Lung microvascular endothelial cell (primary cell): ENCODE results near the gene GTF2IRD1. TPM values are rescaled to one million over a fixed set of nuclear protein-coding genes. Genes with fewer than 3 reads are reported as not detected.
"Not testable (repeated sequence)": the region's sequence is repeated elsewhere in the genome, so short reads cannot be mapped to it uniquely, and the experiment has no call there.

Source experiments
- DNase-seq, 2 donors: peaks; one replicate each; pipeline versions ENCODE4 v3.0.0 to v3.0.0-alpha.2; 2010; ENCODE audit warnings: low read depth in 2 of 2
- total RNA-seq: library from RNA; depleted of rRNA; stranded (reverse); fragments of >200 nt; gene quantifications from 2 replicates; pipeline ENCODE4 v1.2.1, GENCODE V29; 2014

GTF2IRD1 gene, protein sequence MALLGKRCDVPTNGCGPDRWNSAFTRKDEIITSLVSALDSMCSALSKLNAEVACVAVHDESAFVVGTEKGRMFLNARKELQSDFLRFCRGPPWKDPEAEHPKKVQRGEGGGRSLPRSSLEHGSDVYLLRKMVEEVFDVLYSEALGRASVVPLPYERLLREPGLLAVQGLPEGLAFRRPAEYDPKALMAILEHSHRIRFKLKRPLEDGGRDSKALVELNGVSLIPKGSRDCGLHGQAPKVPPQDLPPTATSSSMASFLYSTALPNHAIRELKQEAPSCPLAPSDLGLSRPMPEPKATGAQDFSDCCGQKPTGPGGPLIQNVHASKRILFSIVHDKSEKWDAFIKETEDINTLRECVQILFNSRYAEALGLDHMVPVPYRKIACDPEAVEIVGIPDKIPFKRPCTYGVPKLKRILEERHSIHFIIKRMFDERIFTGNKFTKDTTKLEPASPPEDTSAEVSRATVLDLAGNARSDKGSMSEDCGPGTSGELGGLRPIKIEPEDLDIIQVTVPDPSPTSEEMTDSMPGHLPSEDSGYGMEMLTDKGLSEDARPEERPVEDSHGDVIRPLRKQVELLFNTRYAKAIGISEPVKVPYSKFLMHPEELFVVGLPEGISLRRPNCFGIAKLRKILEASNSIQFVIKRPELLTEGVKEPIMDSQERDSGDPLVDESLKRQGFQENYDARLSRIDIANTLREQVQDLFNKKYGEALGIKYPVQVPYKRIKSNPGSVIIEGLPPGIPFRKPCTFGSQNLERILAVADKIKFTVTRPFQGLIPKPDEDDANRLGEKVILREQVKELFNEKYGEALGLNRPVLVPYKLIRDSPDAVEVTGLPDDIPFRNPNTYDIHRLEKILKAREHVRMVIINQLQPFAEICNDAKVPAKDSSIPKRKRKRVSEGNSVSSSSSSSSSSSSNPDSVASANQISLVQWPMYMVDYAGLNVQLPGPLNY
- 4.6 and 5.2 TPM in 2 replicates for total RNA-seq

DNA sequence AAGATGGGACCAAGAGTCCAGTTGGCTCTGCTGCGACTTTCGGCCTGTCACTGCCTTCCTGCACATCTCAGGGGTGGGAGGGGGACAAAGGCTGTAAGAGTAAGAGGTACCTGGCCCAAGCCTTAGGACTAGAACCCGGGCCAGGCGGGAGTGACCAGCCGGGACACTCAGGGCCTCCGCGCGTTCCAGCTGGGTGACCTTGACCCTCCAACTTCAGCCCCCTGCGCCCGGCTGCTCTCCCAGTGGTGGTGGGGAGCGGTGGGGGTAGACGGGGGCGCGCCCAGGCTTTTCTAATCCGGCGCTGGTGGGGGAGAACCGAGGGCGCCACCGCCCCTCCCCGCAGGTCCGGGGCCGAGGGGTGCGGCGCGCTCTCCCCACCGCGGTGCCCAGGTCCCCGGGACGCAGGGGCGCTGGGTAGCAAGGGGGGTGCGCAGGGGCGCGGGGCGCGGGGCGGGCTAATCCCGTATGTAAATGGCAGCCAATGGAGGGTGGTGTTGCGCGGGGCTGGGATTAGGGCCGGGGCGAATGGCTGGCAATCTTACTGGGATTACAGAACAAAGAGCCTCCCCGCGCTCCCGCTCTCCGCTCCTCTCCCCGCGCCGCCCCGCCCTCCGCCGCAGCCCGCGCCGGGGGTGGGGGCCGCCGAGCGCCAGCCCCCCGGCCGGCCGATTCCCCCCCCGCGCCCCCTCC is at the start of gene GTF2IRD1:
Gene GTF2IRD1 (plus strand): TSS at position 585 of the 690 bp plus-strand sequence. CDS start 54,175 bp downstream, outside the sequence.
- peak; percentile 54 to 72 for DNase-seq

DNA sequence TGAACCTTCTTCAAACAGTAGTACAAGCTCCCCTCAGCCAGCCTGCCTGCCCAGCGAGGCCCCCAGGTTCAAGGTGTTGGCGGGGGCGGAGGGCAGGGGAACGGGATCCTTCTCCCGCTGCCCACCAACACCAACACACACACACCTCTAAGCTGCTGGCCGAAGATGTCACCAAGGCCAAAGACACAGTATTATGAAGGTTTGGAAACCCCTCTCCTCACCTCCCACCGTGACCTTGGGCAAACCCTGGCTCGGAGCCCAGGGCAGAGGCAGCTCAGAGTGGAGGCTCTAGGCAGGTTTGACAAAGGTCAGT is 49.4 kb upstream of the GTF2IRD1 start:
- DNase-seq: no peak

GRCh38 chr7:74404741-74405140 is 49.0 kb upstream of the GTF2IRD1 start:
- no peak for DNase-seq

DNA sequence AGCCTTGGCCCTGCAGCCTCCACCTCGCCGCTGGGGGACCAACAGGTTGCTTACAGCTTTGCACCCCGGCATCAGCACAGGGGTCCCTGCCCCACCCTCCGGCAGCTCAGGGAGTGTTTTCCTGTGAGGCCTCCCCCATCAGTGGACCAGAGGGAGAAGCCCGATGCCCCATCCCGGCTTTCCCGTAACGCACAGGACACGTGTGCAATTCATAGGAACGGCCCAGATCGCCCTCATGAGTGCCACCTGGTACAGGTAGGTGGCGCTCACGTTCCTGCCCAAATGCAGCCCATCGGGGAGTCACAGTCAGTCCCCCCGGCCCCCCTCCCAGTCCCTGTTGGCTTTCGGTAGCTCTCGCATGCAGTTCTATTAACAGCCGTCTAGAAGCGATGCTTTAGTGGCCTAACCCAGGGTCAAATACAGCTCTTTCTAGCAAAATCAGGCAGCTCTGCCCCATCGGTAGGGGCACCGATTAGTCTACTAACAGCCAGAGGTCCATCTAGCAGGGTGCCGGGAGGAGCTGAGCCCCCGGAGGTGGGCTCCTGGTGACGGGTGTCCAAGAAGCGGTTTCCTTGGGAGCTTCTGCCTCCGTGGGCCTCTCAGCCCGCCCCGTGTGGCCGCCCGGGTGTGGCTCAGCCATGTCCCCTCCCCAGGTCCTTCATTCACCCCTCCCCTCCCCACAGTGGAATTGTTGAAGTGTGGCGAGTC is 48.4 kb upstream of the GTF2IRD1 start:
- peak in 1 of 2 donors; percentile 44 for DNase-seq

GRCh38 chr7:74405899-74406512 is 47.7 kb upstream of the GTF2IRD1 start:
- DNase-seq: peak in 1 of 2 donors; percentile 20

GRCh38 chr7:74407958-74408357 is 45.7 kb upstream of the GTF2IRD1 start:
- DNase-seq: no peak

- peak in 1 of 2 donors; percentile 91 for DNase-seq
Observed at GRCh38 chr7:74409571-74409970, 44.1 kb upstream of the GTF2IRD1 start.

- DNase-seq: no peak
Observed at GRCh38 chr7:74410772-74411171, 42.9 kb upstream of the GTF2IRD1 start.

DNA sequence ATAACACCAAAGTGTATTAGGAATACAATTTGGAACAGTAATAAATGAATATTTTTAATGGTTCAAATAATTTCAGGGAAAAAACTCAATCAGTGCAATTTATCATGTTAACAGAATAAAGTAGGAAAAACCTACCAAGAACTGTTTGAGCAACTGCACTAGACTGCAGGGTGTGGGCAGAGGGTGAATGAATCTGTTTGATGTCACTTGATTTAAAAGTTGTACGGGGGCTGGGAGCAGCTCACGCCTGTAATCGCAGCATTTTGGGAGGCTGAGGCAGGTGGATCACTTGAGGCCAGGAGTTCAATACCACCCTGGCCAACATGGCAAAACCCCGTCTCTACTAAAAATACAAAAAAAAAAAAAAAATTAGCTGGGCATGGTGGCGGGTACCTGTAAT is 42.1 kb upstream of the GTF2IRD1 start:
- not testable (repeated sequence) for DNase-seq

DNA sequence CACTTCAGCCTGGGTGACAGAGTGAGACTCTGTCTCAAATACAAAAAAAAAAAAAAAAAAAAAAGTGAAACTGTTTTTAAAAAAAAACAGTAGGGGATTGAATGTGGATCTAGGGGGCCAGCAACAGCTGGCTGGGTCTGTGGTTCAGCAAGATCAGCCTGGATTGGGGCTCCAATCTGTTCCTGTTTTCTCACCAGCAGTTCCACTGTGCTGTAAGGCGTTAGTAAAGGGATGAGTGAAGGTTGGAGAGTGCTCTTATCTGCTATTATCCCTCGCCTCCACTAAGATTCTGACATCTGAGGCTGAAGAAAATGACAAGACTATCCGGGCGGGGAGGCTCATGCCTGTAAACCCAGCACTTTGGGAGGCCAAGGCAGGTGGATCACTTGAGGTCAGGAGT is 41.6 kb upstream of the GTF2IRD1 start:
- DNase-seq: no peak

DNA sequence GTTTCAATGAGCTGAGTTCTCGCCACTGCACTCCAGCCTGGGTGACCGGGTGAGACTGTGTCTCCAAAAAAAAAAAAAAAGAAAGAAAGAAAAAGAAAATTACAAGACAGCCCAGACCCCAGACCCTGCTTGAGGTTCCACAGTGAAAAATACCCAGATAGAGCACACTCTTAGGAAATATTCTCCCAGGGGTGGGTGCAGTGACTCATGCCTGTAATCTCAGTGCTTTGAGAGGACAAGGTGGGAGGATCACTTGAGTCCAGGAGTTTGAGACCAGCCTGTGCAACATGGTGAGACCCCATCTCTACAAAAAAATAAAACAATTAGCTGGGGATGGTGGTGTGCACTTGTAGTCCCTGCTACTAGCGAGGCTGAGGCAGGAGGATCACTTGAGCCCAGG is 41.1 kb upstream of the GTF2IRD1 start:
- no peak for DNase-seq

DNA sequence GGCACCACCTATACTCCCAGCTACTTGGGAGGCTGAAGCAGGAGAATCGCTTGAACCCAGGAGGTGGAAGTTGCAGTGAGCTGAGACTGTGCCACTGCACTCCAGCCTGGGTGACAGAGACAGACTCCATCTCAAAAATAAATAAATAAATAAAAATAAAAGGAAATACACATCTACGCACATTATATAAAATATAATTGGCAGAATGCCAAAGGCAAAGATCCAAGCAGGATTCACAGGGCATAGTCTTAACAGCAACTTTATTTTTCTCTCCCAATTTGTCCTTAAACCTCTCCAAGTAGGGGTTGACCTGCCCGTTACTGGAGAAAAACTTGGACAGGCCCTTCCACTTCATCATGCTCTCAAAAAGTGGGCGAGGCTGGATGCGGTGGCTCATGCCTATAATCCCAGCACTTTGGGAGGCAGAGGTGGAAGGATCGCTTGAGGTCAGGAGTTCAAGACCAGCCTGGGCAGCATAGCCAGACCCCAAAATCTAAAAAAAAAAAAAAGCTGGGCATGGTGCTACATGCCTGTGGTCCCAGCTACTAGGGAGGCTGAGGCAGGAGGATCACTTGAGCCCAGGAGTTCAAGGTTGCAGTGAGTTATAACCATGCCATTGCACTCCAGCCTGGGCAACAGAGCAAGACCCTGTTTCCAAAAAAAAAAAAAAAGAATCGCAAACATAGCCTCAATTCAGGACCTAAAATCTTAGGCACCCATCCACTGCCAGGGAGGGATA is 38.9 kb upstream of the GTF2IRD1 start:
- DNase-seq: not testable (repeated sequence)

DNA sequence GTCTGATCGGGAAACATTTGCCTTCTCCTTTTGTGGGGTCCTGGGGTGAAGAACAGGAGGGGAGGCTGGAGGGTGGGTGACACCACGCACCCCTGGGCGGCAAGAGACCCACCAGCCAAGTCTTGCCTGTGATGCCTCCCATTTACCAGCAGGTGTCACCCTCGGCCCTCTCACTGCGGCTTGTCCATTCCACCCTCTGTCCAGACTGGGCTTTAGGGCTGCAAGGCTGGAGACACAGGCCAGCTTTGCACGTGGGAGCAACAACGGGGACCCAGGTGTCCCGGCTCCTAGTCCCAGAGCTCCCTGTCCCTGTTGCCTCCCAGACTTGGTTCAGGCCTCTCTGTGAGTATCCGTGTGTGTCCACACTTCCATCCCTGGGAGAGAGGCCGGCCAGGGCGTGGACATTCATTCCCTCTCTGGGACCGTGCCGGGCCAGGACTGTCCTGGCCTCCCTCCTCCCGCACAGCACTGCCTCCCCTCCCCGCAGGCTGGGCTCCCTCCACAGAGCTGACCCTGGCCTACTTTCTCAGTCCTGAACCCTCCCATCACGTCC is 36.2 kb upstream of the GTF2IRD1 start:
- peak; percentile 65 to 81 for DNase-seq

DNA sequence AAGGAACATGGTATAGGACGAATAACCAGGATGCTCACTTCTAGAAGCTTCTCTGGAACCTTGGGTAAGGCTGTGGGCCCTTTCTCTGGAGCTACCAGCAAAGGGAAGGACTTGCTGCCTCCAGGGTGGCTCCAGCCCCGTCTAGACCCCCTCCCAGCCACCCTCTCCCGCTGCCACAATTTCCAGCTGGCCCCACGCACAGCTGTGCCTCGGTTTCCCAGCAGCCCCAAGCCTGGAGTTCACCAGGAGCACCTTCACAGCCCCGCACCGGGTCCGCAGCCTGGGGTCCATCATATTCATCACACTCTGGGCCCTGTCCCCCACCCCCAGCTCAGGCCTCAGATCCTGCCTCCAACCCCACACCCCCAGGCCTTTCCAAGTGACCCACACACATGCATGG is 35.6 kb upstream of the GTF2IRD1 start:
- DNase-seq: no peak

GRCh38 chr7:74418538-74418937 is 35.2 kb upstream of the GTF2IRD1 start:
- DNase-seq: no peak

GRCh38 chr7:74419232-74419631 is 34.5 kb upstream of the GTF2IRD1 start:
- DNase-seq: not testable (repeated sequence)

DNA sequence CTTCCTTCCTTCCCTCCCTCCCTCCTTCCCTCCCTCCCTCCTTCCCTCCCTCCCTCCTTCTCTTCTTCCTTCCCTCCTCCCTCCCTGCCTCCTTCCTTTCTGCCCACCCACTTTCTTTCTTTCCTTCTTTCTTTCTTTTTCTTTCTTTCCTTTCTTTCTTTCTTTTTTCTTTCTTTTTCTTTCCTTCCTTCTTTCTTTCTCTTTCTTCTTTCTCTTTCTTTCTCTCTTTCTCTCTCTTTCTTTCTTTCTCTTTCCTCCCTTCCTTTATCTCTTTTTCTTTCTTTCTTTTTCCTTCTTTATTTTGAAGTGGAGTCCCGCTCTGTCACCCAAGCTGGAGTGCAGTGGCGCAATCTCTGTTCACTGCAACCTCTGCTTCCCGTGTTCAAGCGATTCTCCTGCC is 33.7 kb upstream of the GTF2IRD1 start:
- DNase-seq: no peak

DNA sequence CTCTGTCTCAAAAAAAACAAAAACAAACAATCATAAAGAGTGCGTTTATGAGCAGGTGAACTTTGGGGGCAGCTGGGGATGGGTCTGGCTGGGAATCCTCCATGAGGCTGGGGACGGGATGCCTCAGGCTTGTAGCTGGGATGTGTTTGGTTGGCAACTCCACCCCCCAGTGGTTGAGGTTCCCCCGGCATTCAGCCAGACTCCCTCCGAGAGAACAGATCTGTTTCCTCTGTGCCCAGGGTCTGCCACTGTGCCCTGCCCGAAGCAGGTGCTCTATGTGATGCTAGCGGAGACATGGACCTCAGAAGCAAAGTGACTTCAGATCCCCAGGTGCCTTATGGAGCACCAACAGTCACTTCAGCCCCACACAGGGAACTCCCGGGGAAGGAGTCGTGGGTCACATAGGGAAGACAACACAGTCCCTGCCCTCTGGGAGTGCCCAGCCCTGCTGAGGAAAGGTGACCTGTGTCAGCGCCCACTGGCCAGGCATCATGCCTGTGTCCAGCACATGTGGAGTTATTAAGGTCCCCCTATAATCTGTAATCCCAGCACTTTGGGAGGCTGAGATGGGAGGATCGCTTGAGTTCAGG is 29.3 kb upstream of the GTF2IRD1 start:
- DNase-seq: no peak

DNA sequence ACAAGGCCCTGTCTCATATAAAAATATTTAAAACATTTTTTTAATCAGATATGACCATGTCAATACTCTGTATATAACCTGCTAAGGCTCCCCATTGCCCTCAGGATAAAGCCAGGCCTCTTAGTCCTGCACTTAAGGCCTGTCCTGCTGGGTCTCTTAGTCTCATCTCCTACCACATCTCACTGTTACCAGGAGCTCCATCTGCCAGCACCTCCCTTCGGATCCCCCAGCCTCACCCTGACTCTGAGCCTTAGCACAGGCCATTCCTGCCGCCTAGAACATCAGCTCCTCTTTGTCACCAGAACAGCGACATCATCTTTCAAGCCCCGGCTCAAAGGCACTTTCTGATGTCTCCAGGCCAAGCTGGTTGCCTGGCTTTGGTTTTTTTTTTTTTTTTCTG is 25.7 kb upstream of the GTF2IRD1 start:
- DNase-seq: no peak
